HCT116 (cell line): ENCODE results near the gene PDE4D. TPM values are rescaled to one million over a fixed set of nuclear protein-coding genes. Genes with fewer than 3 reads are reported as not detected.

Source experiments
- ATAC-seq: fragments of 200-7000 bp; cut with Tn5 transposase; 2 replicates; pipeline ENCODE4 v1.9.1; 2020; ENCODE audit warnings: mild to moderate bottlenecking, moderate library complexity
- BruUV-seq: library from RNA; stranded (reverse); fragments of 400-500 nt; replicated peaks from 2 replicates; lab custom pipeline; 2021; lab: Mats Ljungman, UMichigan
- CTCF ChIA-PET: fragments of 300-600 bp; sonication (Branson Sonifier 250); formaldehyde crosslinking; loops from one replicate; lab custom pipeline; 2021; ENCODE audit warnings: antibody characterized with exemption; lab: Charles Lee
- POLR2A ChIA-PET: fragments of 300-600, 350-600 bp; sonication (Branson Sonifier 250); formaldehyde crosslinking; loops from one replicate; lab custom pipeline; 2021; ENCODE audit warnings: antibody characterized with exemption; lab: Charles Lee
- RAD21 ChIA-PET, 2 experiments: fragments of 300-600 bp; sonication (Branson Sonifier 250); formaldehyde crosslinking; loops; one replicate each; lab custom pipeline; 2023; ENCODE audit warnings: low total read pairs in 2 of 2; ENCODE audit not compliant: uncharacterized antibody in 2 of 2, unreplicated experiment in 2 of 2, low non-redundant PET in 1 of 2; lab: Charles Lee
- DNase-seq: peaks from one replicate; pipeline ENCODE4 v3.0.0-alpha.2; 2010; ENCODE audit warnings: low read depth, low spot score
- H2AFZ ChIP-seq: fragments of 200-600 bp; shearing (Covaris generic), sonication (generic); 2 replicates; pipeline ENCODE4 v1.6.1; 2017; ENCODE audit warnings: low read depth, mixed run types, mixed read lengths, antibody characterized with exemption, low read length; ENCODE audit not compliant: poor library complexity, severe bottlenecking
- H3K27ac ChIP-seq: 2 replicates; pipeline ENCODE4 v1.5.1; 2012; ENCODE audit warnings: low read depth, low read length
- H3K27me3 ChIP-seq: fragments of 200-600 bp; sonication (generic); 2 replicates; pipeline ENCODE4 v1.6.1; 2016; ENCODE audit warnings: mixed run types, low read length, mixed read lengths; ENCODE audit not compliant: insufficient read depth
- H3K36me3 ChIP-seq, 2 experiments: fragments of 200-500 bp in 1 of 2; fragments of 200-600 bp in 1 of 2; sonication (Bioruptor generic) in 1 of 2; sonication (generic) in 1 of 2; 2 replicates each; pipeline versions ENCODE4 v1.5.1 to v1.6.1; 2014 to 2016; ENCODE audit warnings: low read length in 2 of 2, inconsistent platforms in 1 of 2, mixed read lengths in 1 of 2, mixed run types in 1 of 2; ENCODE audit not compliant: insufficient read depth in 2 of 2, control insufficient read depth in 1 of 2
- H3K4me1 ChIP-seq, 2 experiments: fragments of 200-600 bp in 1 of 2; sonication (generic) in 1 of 2; 2 replicates each; pipeline versions ENCODE4 v1.5.1 to v1.6.1; 2012 to 2017; ENCODE audit warnings: low read length in 2 of 2, inconsistent platforms in 1 of 2, mild to moderate bottlenecking in 1 of 2, mixed read lengths in 1 of 2, mixed run types in 1 of 2, moderate library complexity in 1 of 2; ENCODE audit not compliant: insufficient read depth in 2 of 2, control insufficient read depth in 1 of 2
- H3K4me2 ChIP-seq: fragments of 200-600 bp; sonication (generic); 2 replicates; pipeline ENCODE4 v1.6.1; 2017; ENCODE audit warnings: mixed run types, low read length, mixed read lengths
- H3K4me3 ChIP-seq, 2 experiments: fragments of 200-600 bp in 1 of 2; sonication (generic) in 1 of 2; replicated peaks in 1 of 2; 2 replicates each; pipeline ENCODE4 v1.5.1; 2011 to 2016; ENCODE audit warnings: low read length in 2 of 2, control low read depth in 1 of 2, low read depth in 1 of 2, mild to moderate bottlenecking in 1 of 2, mixed read lengths in 1 of 2, mixed run types in 1 of 2
- H3K79me2 ChIP-seq: fragments of 200-600 bp; sonication (generic); 2 replicates; pipeline ENCODE4 v1.6.1; 2017; ENCODE audit warnings: mild to moderate bottlenecking, mixed run types, low read length, moderate library complexity, mixed read lengths; ENCODE audit not compliant: insufficient read depth
- H3K9ac ChIP-seq: fragments of 200-600 bp; sonication (generic); 2 replicates; pipeline ENCODE4 v1.6.1; 2016; ENCODE audit warnings: low read length, mixed read lengths
- H3K9me2 ChIP-seq: fragments of 200-600 bp; sonication (generic), shearing (Covaris generic); 2 replicates; pipeline ENCODE4 v1.6.1; 2017; ENCODE audit warnings: mixed run types, mild to moderate bottlenecking, moderate library complexity; ENCODE audit not compliant: insufficient read depth
- H3K9me3 ChIP-seq, 2 experiments: fragments of 200-500 bp in 1 of 2; fragments of 200-600 bp in 1 of 2; sonication (Bioruptor generic) in 1 of 2; sonication (generic) in 1 of 2; 2 replicates each; pipeline ENCODE4 v1.6.1; 2014 to 2017; ENCODE audit warnings: low read length in 2 of 2, mixed read lengths in 2 of 2, inconsistent platforms in 1 of 2, low read depth in 1 of 2, mild to moderate bottlenecking in 1 of 2, mixed run types in 1 of 2, moderate library complexity in 1 of 2; ENCODE audit not compliant: control insufficient read depth in 1 of 2, insufficient read depth in 1 of 2
- H4K20me1 ChIP-seq: fragments of 200-600 bp; sonication (generic), shearing (Covaris generic); 2 replicates; pipeline ENCODE4 v1.6.1; 2017; ENCODE audit warnings: mixed run types, mild to moderate bottlenecking, moderate library complexity; ENCODE audit not compliant: insufficient read depth
- CBX3 ChIP-seq: IDR thresholded peaks from 2 replicates; pipeline ENCODE4 v1.6.1; 2012; ENCODE audit warnings: low read depth
- CEBPB ChIP-seq: IDR thresholded peaks from 2 replicates; pipeline ENCODE4 v1.6.1; 2012; ENCODE audit warnings: low read depth
- EGR1 ChIP-seq: IDR thresholded peaks from 2 replicates; pipeline ENCODE4 v1.6.1; 2012; ENCODE audit warnings: low read depth
- ELF1 ChIP-seq: IDR thresholded peaks from 2 replicates; pipeline ENCODE4 v1.6.1; 2012; ENCODE audit warnings: low read depth, borderline replicate concordance
- EZH2 ChIP-seq: fragments of 200-600 bp; sonication (generic); IDR thresholded peaks from 2 replicates; pipeline ENCODE4 v1.6.1; 2017; ENCODE audit warnings: antibody characterized with exemption, mixed run types
- EZH2phosphoT487 ChIP-seq: fragments of 200-600 bp; IDR thresholded peaks from 2 replicates; pipeline ENCODE4 v1.6.1; 2018; ENCODE audit warnings: antibody characterized with exemption, borderline replicate concordance
- MAX ChIP-seq: IDR thresholded peaks from 2 replicates; pipeline ENCODE4 v1.6.1; 2012
- POLR2AphosphoS5 ChIP-seq: IDR thresholded peaks from 2 replicates; pipeline ENCODE4 v1.6.1; 2011; ENCODE audit warnings: mild to moderate bottlenecking, low read depth, low read length, moderate library complexity
- RAD21 ChIP-seq: IDR thresholded peaks from 2 replicates; pipeline ENCODE4 v1.6.1; 2012; ENCODE audit warnings: low read depth, mild to moderate bottlenecking
- REST ChIP-seq: IDR thresholded peaks from 2 replicates; pipeline ENCODE4 v1.6.1; 2012; ENCODE audit warnings: low read depth
- SIN3A ChIP-seq: IDR thresholded peaks from 2 replicates; pipeline ENCODE4 v1.6.1; 2012; ENCODE audit warnings: low read depth
- intact Hi-C: fragments of 100-400 bp; cut with micrococcal nuclease; formaldehyde crosslinking; loops from 2 replicates; pipeline ENCODE4 v1.10.0; 2022
- total RNA-seq: library from RNA; stranded (reverse); gene quantifications from one replicate; pipeline ENCODE4 v1.2.1, GENCODE V29; 2021; ENCODE audit not compliant: unreplicated experiment
- TF ChIP-seq, protein P1 (sequence below): IDR thresholded peaks from 2 replicates; pipeline ENCODE4 v1.6.1; 2011; ENCODE audit warnings: mild to moderate bottlenecking, low read length, moderate library complexity; ENCODE audit not compliant: insufficient replicate concordance; ENCODE audit errors: extremely low read depth

The PDE4D gene
- total RNA-seq, 1 experiment from 2014 or later: 1.1 TPM

DNA sequence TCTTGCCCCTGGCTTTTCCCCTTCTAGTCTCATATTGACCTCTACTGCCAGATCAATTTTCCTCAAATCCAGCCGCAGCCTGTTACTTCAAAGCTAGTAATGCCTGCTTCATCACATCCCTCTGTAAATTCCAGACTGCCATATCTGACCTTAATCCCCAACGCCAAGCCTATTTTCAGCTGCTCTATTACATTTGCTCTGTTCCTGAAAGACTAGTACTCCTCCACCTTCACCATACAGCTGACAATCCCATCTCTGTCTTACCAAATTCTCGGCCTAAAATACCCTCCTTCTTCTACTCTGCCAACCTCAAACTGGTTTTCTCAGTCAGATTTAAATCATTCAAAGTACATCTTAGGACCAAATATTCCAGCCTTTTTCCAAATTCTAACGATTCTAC lies 890.4 kb downstream of the PDE4D start:
- H3K9me3 ChIP-seq: no peaks in the 10 kb centered on the region
- ChIA-PET RAD21 (no interaction called here), POLR2A (no interaction called here), CTCF (interaction anchor here (1.4 kb wide), 1 partner anchor 111 kb away, joined by 5 read pairs; no protein-coding TSS in a partner anchor)
- peaks cover 18% of the 10 kb centered on the region for H3K27me3 ChIP-seq
- no peaks in the 10 kb centered on the region for H3K79me2 ChIP-seq
- no TSS peak for BruUV-seq
- intact Hi-C loops: no loop called here
- no peaks in the 10 kb centered on the region for H4K20me1 ChIP-seq
- no peaks in the 10 kb centered on the region for H3K4me1 ChIP-seq
- no peak for TF ChIP-seq ELF1
- H3K27ac ChIP-seq: no peak overlapping the region
- DNase-seq: no peak
- no peaks in the 10 kb centered on the region for H3K36me3 ChIP-seq
- H3K9ac ChIP-seq: no peak overlapping the region
- H2AFZ ChIP-seq: no peak overlapping the region
- no peak for ATAC-seq
- no peaks in the 10 kb centered on the region for H3K9me2 ChIP-seq
- no peak overlapping the region for H3K4me2 ChIP-seq
- H3K4me3 ChIP-seq: no peak overlapping the region

- ATAC-seq (no peak), DNase-seq (no peak)
- no peaks in the 10 kb centered on the region for H3K9me2 ChIP-seq
- H4K20me1 ChIP-seq: no peaks in the 10 kb centered on the region
- RAD21 ChIA-PET: no interaction called here
- H3K9ac ChIP-seq: no peak overlapping the region
- intact Hi-C loops: no loop called here
- TF ChIP-seq EGR1 (no peak), EZH2phosphoT487 (no peak), RAD21 (no peak), SIN3A (no peak), CEBPB (no peak), MAX (no peak), REST (no peak), EZH2 (no peak), POLR2AphosphoS5 (no peak), CBX3 (no peak)
- TF ChIP-seq, protein P1, sequence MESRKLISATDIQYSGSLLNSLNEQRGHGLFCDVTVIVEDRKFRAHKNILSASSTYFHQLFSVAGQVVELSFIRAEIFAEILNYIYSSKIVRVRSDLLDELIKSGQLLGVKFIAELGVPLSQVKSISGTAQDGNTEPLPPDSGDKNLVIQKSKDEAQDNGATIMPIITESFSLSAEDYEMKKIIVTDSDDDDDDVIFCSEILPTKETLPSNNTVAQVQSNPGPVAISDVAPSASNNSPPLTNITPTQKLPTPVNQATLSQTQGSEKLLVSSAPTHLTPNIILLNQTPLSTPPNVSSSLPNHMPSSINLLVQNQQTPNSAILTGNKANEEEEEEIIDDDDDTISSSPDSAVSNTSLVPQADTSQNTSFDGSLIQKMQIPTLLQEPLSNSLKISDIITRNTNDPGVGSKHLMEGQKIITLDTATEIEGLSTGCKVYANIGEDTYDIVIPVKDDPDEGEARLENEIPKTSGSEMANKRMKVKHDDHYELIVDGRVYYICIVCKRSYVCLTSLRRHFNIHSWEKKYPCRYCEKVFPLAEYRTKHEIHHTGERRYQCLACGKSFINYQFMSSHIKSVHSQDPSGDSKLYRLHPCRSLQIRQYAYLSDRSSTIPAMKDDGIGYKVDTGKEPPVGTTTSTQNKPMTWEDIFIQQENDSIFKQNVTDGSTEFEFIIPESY: no peak
- H3K4me3 ChIP-seq: no peak overlapping the region
- CTCF ChIA-PET: no interaction called here
- no TSS peak for BruUV-seq
- H3K36me3 ChIP-seq: no peaks in the 10 kb centered on the region
- H3K27ac ChIP-seq: no peak overlapping the region
- no peak overlapping the region for H3K4me2 ChIP-seq
- no peak overlapping the region for H2AFZ ChIP-seq
- no peaks in the 10 kb centered on the region for H3K4me1 ChIP-seq
- POLR2A ChIA-PET: no interaction called here
- H3K79me2 ChIP-seq: no peaks in the 10 kb centered on the region
- peaks cover 18% of the 10 kb centered on the region for H3K27me3 ChIP-seq
- H3K9me3 ChIP-seq: no peaks in the 10 kb centered on the region
Observed at GRCh38 chr5:59002162-59002825, 891.2 kb downstream of the PDE4D start.
